HL-60 (cell line): ENCODE measurements around the gene MPP3.

Source experiments
- DNase-seq, 2 experiments: peaks; one replicate each; pipeline ENCODE4 v3.0.0-alpha.2; 2010 to 2020; ENCODE audit warnings: low read depth in 1 of 2, low spot score in 1 of 2
- H3K27ac ChIP-seq: fragments of 250-450 bp; sonication (Bioruptor Pico); replicated peaks from 2 replicates; pipeline ENCODE4 v1.5.1; 2020; ENCODE audit warnings: mild to moderate bottlenecking, moderate library complexity
- H3K27me3 ChIP-seq: fragments of 250-450 bp; sonication (Bioruptor Pico); 2 replicates; pipeline ENCODE4 v1.5.1; 2021; ENCODE audit warnings: mild to moderate bottlenecking, moderate library complexity; ENCODE audit not compliant: insufficient read depth, poor library complexity, severe bottlenecking
- H3K4me3 ChIP-seq: replicated peaks from 2 replicates; pipeline ENCODE4 v1.5.1; 2011; ENCODE audit warnings: mild to moderate bottlenecking, control low read depth, low read length; ENCODE audit not compliant: insufficient read depth
- GABPA ChIP-seq: IDR thresholded peaks from 2 replicates; pipeline ENCODE4 v1.6.1; 2012; ENCODE audit warnings: low read depth
- POLR2AphosphoS5 ChIP-seq: IDR thresholded peaks from 2 replicates; pipeline ENCODE4 v1.6.1; 2012; ENCODE audit warnings: low read depth
- SPI1 ChIP-seq: IDR thresholded peaks from 2 replicates; pipeline ENCODE4 v1.6.1; 2012; ENCODE audit warnings: low read depth, mild to moderate bottlenecking, borderline replicate concordance
- TF ChIP-seq, protein P1 (sequence below): IDR thresholded peaks from 2 replicates; pipeline ENCODE4 v1.6.1; 2012; ENCODE audit warnings: low read depth; ENCODE audit not compliant: insufficient replicate concordance
- TF ChIP-seq, protein P2 (sequence below): IDR thresholded peaks from one replicate; pipeline ENCODE4 v1.5.1; 2011; ENCODE audit warnings: low read length, control low read depth, inconsistent platforms; ENCODE audit not compliant: insufficient read depth

Gene MPP3

DNA sequence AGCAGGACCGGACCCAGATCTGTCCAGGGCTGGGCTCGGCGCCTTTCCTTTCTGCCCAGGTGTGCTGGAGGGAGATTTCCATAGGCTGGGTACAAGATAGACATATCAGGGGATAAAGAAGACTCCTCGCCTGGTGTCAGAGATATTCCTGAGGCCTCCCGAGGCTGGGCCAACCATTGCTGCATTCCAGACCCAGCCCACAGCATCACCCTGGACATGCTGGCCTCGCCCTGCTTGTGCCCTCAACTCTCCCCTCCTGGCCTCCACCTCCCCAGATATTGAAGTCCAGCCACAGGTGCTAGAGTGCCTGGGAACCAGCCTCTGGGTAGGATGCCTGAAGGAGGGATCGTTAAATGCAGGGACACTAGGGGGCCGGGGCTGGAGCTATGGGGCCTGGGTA lies 16.2 kb upstream of the MPP3 start:
- Histone ChIP-seq H3K27me3 (peaks cover 1% of the 10 kb centered on the region), H3K4me3 (no peak overlapping the region), H3K27ac (no peak overlapping the region)
- DNase-seq, result no peak
- no peak for TF ChIP-seq GABPA
- TF ChIP-seq, protein P1, sequence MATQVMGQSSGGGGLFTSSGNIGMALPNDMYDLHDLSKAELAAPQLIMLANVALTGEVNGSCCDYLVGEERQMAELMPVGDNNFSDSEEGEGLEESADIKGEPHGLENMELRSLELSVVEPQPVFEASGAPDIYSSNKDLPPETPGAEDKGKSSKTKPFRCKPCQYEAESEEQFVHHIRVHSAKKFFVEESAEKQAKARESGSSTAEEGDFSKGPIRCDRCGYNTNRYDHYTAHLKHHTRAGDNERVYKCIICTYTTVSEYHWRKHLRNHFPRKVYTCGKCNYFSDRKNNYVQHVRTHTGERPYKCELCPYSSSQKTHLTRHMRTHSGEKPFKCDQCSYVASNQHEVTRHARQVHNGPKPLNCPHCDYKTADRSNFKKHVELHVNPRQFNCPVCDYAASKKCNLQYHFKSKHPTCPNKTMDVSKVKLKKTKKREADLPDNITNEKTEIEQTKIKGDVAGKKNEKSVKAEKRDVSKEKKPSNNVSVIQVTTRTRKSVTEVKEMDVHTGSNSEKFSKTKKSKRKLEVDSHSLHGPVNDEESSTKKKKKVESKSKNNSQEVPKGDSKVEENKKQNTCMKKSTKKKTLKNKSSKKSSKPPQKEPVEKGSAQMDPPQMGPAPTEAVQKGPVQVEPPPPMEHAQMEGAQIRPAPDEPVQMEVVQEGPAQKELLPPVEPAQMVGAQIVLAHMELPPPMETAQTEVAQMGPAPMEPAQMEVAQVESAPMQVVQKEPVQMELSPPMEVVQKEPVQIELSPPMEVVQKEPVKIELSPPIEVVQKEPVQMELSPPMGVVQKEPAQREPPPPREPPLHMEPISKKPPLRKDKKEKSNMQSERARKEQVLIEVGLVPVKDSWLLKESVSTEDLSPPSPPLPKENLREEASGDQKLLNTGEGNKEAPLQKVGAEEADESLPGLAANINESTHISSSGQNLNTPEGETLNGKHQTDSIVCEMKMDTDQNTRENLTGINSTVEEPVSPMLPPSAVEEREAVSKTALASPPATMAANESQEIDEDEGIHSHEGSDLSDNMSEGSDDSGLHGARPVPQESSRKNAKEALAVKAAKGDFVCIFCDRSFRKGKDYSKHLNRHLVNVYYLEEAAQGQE, result no peak
- TF ChIP-seq SPI1, result no peak
- TF ChIP-seq POLR2AphosphoS5, result no peak
- TF ChIP-seq, protein P2, sequence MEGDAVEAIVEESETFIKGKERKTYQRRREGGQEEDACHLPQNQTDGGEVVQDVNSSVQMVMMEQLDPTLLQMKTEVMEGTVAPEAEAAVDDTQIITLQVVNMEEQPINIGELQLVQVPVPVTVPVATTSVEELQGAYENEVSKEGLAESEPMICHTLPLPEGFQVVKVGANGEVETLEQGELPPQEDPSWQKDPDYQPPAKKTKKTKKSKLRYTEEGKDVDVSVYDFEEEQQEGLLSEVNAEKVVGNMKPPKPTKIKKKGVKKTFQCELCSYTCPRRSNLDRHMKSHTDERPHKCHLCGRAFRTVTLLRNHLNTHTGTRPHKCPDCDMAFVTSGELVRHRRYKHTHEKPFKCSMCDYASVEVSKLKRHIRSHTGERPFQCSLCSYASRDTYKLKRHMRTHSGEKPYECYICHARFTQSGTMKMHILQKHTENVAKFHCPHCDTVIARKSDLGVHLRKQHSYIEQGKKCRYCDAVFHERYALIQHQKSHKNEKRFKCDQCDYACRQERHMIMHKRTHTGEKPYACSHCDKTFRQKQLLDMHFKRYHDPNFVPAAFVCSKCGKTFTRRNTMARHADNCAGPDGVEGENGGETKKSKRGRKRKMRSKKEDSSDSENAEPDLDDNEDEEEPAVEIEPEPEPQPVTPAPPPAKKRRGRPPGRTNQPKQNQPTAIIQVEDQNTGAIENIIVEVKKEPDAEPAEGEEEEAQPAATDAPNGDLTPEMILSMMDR, result no peak

- H3K27ac ChIP-seq, result no peak overlapping the region
- DNase-seq, result no peak
- TF ChIP-seq, protein P2, result no peak
- TF ChIP-seq SPI1 (no peak), POLR2AphosphoS5 (no peak), GABPA (no peak)
- TF ChIP-seq, protein P1, result no peak
- H3K27me3 ChIP-seq, result no peaks in the 10 kb centered on the region
- H3K4me3 ChIP-seq, result no peak overlapping the region
Measured at GRCh38 chr17:43848601-43849000, 15.7 kb upstream of the MPP3 start.

DNA sequence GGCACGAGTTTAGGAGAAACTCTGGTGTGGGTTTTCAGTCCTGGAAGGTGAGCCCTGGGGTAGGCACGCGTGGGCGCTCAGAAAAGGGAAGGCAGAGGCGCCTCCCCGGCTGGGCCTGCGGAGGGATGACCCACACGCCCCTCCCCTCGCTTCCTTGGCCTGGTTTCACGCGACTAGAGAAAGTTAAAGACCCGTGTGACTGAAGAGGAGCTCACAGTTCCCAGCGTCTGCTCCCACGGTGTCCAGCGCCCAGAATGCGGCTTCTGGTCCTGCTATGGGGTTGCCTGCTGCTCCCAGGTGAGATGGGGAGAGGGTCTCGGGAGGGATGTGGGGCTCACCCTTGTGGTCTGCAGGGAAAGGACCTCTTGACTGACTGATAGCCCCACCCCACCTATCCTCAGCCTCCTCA lies 14.0 kb upstream of the MPP3 start, which contains the start of gene CD300LG:
CD300LG (plus strand) TSS at position 214 of the 409 bp plus-strand sequence; CDS start at position 255, 41 bp downstream.
- Histone ChIP-seq H3K4me3 (no peak within 1 kb of the TSS), H3K27ac (no peak within 1 kb of the TSS), H3K27me3 (no peaks in the 10 kb centered on the region)
- DNase-seq, result no peak
- no peak for TF ChIP-seq GABPA
- TF ChIP-seq, protein P1, result no peak
- TF ChIP-seq SPI1, result no peak
- TF ChIP-seq POLR2AphosphoS5, result no peak
- TF ChIP-seq, protein P2, result no peak
